ENCODE measurements around the gene NTSR1. TPM values are rescaled to one million over a fixed set of nuclear protein-coding genes. Genes with fewer than 3 reads are reported as not detected.

The NTSR1 gene
- total and polyA plus RNA-seq, 5 donors: 0.06 TPM; not detected in 4

DNA sequence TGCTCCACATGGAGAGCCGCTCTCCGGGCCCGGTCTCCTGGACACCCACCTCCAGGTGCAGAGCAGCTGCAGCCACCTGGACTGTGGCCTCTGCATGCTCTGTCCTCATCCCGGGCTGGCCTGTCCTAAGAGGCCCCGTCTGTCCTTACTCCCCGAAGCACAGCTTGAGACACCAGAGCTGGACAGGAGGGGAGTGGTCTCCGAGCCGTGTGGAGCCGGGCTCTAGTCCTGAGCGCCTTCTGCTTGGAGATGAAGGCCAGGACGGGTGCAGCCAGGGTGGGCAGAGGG, 6.7 kb upstream of the NTSR1 start:
- Histone ChIP-seq H3K4me1 (ENCODE audit: control insufficient read depth, insufficient read depth, low read length) (peaks cover 6% of the 10 kb centered on the region), H3K27ac (ENCODE audit: low read length) (no peak overlapping the region), H3K27me3 (ENCODE audit: control insufficient read depth, insufficient read depth) (no peaks in the 10 kb centered on the region), H3K4me3 (ENCODE audit: low read length) (no peak overlapping the region), H3K9me3 (ENCODE audit: control insufficient read depth, low read length) (no peaks in the 10 kb centered on the region)
- WGBS: 80% methylated on average over 11 of the region's 11 CpGs
- no peak for ATAC-seq
- peak in 1 of 3 donors; percentile 44 for DNase-seq
- intact Hi-C loops (cut with DNase I): loop anchor here in 1 of 4 donors (10.0 kb wide), 1 partner anchor 63 kb away; no protein-coding TSS in a partner anchor

- intact Hi-C loops (cut with DNase I): loop anchor here in 1 of 4 donors (10.0 kb wide), 1 partner anchor 62 kb away; no protein-coding TSS in a partner anchor
- ATAC-seq (peak in 1 of 2 donors; percentile 53), DNase-seq (peak in 2 of 3 donors; percentile 10 to 47)
- Histone ChIP-seq H3K27ac (ENCODE audit: low read length) (no peak overlapping the region), H3K4me1 (ENCODE audit: control insufficient read depth, insufficient read depth, low read length) (peaks cover 6% of the 10 kb centered on the region), H3K9me3 (ENCODE audit: control insufficient read depth, low read length) (no peaks in the 10 kb centered on the region), H3K27me3 (ENCODE audit: control insufficient read depth, insufficient read depth) (no peaks in the 10 kb centered on the region), H3K4me3 (ENCODE audit: low read length) (no peak overlapping the region)
- 86% methylated on average over 25 of the region's 25 CpGs for WGBS
Observed at GRCh38 chr20:62702895-62703852, 5.5 kb upstream of the NTSR1 start.

GRCh38 chr20:62703853-62704228, 4.8 kb upstream of the NTSR1 start:
- 91% methylated on average over 5 of the region's 5 CpGs for WGBS
- Histone ChIP-seq H3K4me3 (ENCODE audit: low read length) (no peak overlapping the region), H3K4me1 (ENCODE audit: control insufficient read depth, insufficient read depth, low read length) (peaks cover 6% of the 10 kb centered on the region), H3K9me3 (ENCODE audit: control insufficient read depth, low read length) (no peaks in the 10 kb centered on the region), H3K27ac (ENCODE audit: low read length) (no peak overlapping the region), H3K27me3 (ENCODE audit: control insufficient read depth, insufficient read depth) (no peaks in the 10 kb centered on the region)
- no peak for ATAC-seq
- intact Hi-C loops (cut with DNase I): loop anchor here in 1 of 4 donors (10.0 kb wide), 1 partner anchor 61 kb away; no protein-coding TSS in a partner anchor
- peak in 2 of 3 donors; percentile 18 to 26 for DNase-seq

DNA sequence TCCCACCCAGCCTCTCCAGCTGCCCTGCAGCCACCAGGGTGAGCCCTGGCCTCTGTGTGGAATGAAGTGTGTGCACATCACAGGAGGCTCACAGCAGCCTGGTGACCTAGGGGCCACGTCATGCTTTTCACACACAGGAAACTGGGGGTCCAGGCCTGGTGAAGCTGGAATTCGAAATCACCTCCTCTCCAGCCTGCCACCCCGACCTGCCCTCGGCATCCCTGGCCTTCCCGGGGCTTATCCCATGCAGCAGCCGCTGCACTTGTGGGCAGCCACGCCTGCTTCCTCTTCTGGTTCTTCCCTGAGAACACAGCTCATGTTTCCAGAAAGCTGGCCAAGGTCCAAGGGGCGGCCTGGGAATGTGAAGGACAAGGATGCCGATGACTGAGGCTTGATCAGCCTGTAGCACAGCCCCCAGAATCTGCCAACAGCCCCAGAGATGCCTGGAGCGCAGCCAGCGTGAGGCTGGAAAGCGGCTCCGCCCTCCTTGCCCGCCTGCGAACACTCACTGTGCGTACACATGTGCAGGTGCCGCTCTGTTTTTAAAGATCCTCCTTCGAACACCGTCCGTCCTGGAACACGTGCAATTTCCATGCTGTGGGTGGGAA, 4.2 kb upstream of the NTSR1 start:
- 9% methylated on average over 21 of the region's 21 CpGs for WGBS
- intact Hi-C loops (cut with DNase I): loop anchor here in 1 of 4 donors (10.0 kb wide), 1 partner anchor 60 kb away; no protein-coding TSS in a partner anchor
- no peaks in the 10 kb centered on the region for H3K27me3 ChIP-seq (ENCODE audit: control insufficient read depth, insufficient read depth)
- no peak overlapping the region for H3K4me3 ChIP-seq (ENCODE audit: low read length)
- H3K9me3 ChIP-seq (ENCODE audit: control insufficient read depth, low read length): no peaks in the 10 kb centered on the region
- H3K4me1 ChIP-seq (ENCODE audit: control insufficient read depth, insufficient read depth, low read length): peaks cover 6% of the 10 kb centered on the region
- ATAC-seq (peak; percentile 66 to 86), DNase-seq (peak; percentile 88 to 95 (median 93))
- H3K27ac ChIP-seq (ENCODE audit: low read length): no peak overlapping the region

- ATAC-seq: no peak
- intact Hi-C loops (cut with DNase I): loop anchor here in 1 of 4 donors (10.0 kb wide), 1 partner anchor 59 kb away; no protein-coding TSS in a partner anchor
- DNase-seq: peak in 2 of 3 donors; percentile 42 to 52
- Histone ChIP-seq H3K27ac (ENCODE audit: low read length) (no peak overlapping the region), H3K27me3 (ENCODE audit: control insufficient read depth, insufficient read depth) (no peaks in the 10 kb centered on the region), H3K4me3 (ENCODE audit: low read length) (no peak overlapping the region), H3K4me1 (ENCODE audit: control insufficient read depth, insufficient read depth, low read length) (peaks cover 6% of the 10 kb centered on the region), H3K9me3 (ENCODE audit: control insufficient read depth, low read length) (no peaks in the 10 kb centered on the region)
- WGBS: 84% methylated on average over 16 of the region's 16 CpGs
Observed at GRCh38 chr20:62705627-62706026, 3.0 kb upstream of the NTSR1 start.

GRCh38 chr20:62706344-62706743, 2.3 kb upstream of the NTSR1 start:
- DNase-seq (peak in 2 of 3 donors; percentile 33 to 46), ATAC-seq (no peak)
- peaks cover 6% of the 10 kb centered on the region for H3K4me1 ChIP-seq (ENCODE audit: control insufficient read depth, insufficient read depth, low read length)
- H3K27ac ChIP-seq (ENCODE audit: low read length): no peak overlapping the region
- H3K27me3 ChIP-seq (ENCODE audit: control insufficient read depth, insufficient read depth): no peaks in the 10 kb centered on the region
- no peaks in the 10 kb centered on the region for H3K9me3 ChIP-seq (ENCODE audit: control insufficient read depth, low read length)
- H3K4me3 ChIP-seq (ENCODE audit: low read length): no peak overlapping the region
- intact Hi-C loops (cut with DNase I): loop anchor here in 1 of 4 donors (10.0 kb wide), 1 partner anchor 58 kb away; no protein-coding TSS in a partner anchor
- WGBS: 87% methylated on average over 12 of the region's 12 CpGs

DNA sequence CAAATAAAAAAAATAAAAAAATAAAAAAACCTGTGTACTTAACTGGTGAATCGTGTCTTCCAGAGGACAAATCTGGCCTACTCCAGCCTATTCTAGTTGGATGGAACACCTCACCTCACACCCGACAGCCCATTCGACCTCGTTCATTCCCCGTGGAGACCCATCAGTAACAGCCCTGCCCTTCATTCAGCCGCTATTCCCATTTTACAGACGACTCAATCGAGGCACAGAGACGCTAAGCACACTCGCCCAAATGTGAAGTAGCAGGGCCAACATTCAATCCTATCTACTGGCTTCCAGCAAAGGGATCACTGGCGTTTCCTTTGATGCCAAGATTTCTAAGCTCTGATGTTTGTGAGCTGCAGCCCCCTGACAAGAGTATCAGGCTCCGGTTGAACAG, 1.8 kb upstream of the NTSR1 start:
- Histone ChIP-seq H3K27me3 (ENCODE audit: control insufficient read depth, insufficient read depth) (no peaks in the 10 kb centered on the region), H3K9me3 (ENCODE audit: control insufficient read depth, low read length) (no peaks in the 10 kb centered on the region), H3K4me1 (ENCODE audit: control insufficient read depth, insufficient read depth, low read length) (peaks cover 6% of the 10 kb centered on the region), H3K4me3 (ENCODE audit: low read length) (no peak overlapping the region), H3K27ac (ENCODE audit: low read length) (no peak overlapping the region)
- intact Hi-C loops (cut with DNase I): loop anchor here in 1 of 4 donors (10.0 kb wide), 1 partner anchor 58 kb away; no protein-coding TSS in a partner anchor
- no peak for DNase-seq
- 83% methylated on average over 12 of the region's 12 CpGs for WGBS
- no peak for ATAC-seq

DNA sequence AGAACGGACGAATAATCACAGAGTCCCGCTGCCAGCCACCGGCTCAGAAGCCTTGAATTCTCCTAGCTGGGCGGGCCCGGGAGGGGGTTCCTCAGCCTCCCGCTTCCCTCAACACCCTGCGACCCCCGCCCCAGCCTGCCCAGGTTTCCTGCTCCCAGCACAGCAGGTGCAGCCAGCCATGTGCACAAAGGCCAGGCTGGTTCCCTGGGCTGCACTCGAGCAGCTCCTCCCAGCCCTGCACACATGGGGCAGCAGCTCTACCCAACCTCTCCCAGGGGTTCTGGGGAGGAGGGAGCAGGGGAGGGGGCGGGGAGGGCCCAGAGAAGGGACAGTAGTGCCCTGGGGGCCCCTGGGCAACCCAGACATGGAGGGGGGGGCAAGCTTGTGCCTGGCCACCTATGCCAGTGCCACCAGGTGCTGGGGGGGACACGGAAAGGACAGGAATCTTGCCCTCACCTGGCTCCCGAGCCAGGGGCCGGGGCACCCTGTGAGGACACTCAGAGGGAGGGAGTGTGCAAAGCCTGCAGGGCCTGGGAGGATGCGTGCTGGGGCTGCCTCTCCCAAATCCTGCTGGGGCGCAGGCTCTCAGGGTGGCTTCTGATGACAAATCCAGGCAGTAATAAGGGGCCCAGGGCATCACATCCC, 1.2 kb upstream of the NTSR1 start:
- H3K4me3 ChIP-seq (ENCODE audit: low read length): no peak overlapping the region
- H3K9me3 ChIP-seq (ENCODE audit: control insufficient read depth, low read length): no peaks in the 10 kb centered on the region
- no peak overlapping the region for H3K27ac ChIP-seq (ENCODE audit: low read length)
- peaks cover 6% of the 10 kb centered on the region for H3K4me1 ChIP-seq (ENCODE audit: control insufficient read depth, insufficient read depth, low read length)
- DNase-seq: peak; percentile 6 to 54 (median 40)
- no peaks in the 10 kb centered on the region for H3K27me3 ChIP-seq (ENCODE audit: control insufficient read depth, insufficient read depth)
- intact Hi-C loops (cut with DNase I): loop anchor here in 1 of 4 donors (10.0 kb wide), 1 partner anchor 57 kb away; no protein-coding TSS in a partner anchor
- no peak for ATAC-seq
- 63% methylated on average over 16 of the region's 16 CpGs for WGBS

GRCh38 chr20:62707921-62708521, 615 bp upstream of the NTSR1 start:
- Histone ChIP-seq H3K27me3 (ENCODE audit: control insufficient read depth, insufficient read depth) (no peaks in the 10 kb centered on the region), H3K27ac (ENCODE audit: low read length) (no peak overlapping the region), H3K4me1 (ENCODE audit: control insufficient read depth, insufficient read depth, low read length) (peaks cover 6% of the 10 kb centered on the region), H3K4me3 (ENCODE audit: low read length) (no peak overlapping the region), H3K9me3 (ENCODE audit: control insufficient read depth, low read length) (no peaks in the 10 kb centered on the region)
- ATAC-seq: no peak
- peak in 1 of 3 donors; percentile 41 for DNase-seq
- WGBS: 5% methylated on average over 20 of the region's 20 CpGs
- intact Hi-C loops (cut with DNase I): loop anchor here in 1 of 4 donors (10.0 kb wide), 1 partner anchor 57 kb away; no protein-coding TSS in a partner anchor

GRCh38 chr20:62709537-62709905, 885 bp downstream of the NTSR1 start:
- ATAC-seq (no peak), DNase-seq (peak in 2 of 3 donors; percentile 32 to 39)
- Histone ChIP-seq H3K27ac (ENCODE audit: low read length) (no peak overlapping the region), H3K9me3 (ENCODE audit: control insufficient read depth, low read length) (no peaks in the 10 kb centered on the region), H3K4me3 (ENCODE audit: low read length) (no peak overlapping the region), H3K27me3 (ENCODE audit: control insufficient read depth, insufficient read depth) (no peaks in the 10 kb centered on the region), H3K4me1 (ENCODE audit: control insufficient read depth, insufficient read depth, low read length) (peaks cover 3% of the 10 kb centered on the region)
- WGBS: 78% methylated on average over 30 of the region's 30 CpGs
- intact Hi-C loops (cut with DNase I): loop anchor here in 1 of 4 donors (10.0 kb wide), 1 partner anchor 55 kb away; no protein-coding TSS in a partner anchor

Measured in right cardiac atrium (tissue), 5 donors.